Eye (tissue), 1 donor: Measurements from ENCODE around the gene SCN10A.

Source experiments
- DNase-seq: peaks from one replicate; pipeline ENCODE4 v3.0.0-alpha.2; 2015

The SCN10A gene

DNA sequence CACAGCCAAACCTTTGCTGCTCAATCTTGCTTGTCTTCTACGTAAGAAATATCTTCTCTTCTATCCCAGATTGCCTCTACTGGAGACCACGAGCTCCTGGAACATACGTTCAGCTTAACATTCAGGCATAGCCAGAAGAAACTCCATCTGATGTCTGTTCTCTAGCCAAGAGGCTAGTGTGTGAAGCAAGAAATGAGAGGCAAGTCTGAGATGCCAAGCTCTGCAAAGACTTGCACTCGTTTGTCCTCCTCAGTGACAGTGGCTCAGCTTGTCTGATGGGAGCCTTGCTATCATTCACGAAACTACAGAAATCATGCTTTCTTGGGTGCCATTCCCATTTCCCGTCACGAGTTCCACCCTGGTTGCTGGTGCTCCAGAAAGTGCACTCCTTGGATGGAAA, at the start of gene SCN10A:
Gene SCN10A, minus strand, starts transcription at position 192 of the 400 bp plus-strand sequence. CDS start 22,207 bp downstream, outside the sequence.
- no peak for DNase-seq

DNA sequence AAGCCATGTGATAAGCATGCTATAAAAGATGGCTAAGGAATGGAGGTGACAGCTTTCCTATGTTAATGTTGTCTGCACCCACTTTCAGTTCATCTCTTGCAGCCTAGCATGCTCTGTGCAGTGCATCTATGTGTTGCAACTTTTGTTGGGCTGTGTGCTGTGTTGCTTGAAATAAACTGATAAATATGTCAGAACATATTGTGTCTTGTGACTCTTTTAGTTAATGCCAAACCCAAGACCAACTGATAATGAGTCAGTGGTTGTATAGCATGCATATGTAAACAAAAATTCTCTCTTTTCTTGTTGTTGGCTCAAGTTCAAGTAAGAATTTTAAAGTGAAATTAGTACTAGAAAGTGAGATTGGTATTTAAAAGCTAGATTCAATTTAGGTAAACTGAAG, 37.0 kb upstream of the SCN10A start:
- DNase-seq = no peak

DNA sequence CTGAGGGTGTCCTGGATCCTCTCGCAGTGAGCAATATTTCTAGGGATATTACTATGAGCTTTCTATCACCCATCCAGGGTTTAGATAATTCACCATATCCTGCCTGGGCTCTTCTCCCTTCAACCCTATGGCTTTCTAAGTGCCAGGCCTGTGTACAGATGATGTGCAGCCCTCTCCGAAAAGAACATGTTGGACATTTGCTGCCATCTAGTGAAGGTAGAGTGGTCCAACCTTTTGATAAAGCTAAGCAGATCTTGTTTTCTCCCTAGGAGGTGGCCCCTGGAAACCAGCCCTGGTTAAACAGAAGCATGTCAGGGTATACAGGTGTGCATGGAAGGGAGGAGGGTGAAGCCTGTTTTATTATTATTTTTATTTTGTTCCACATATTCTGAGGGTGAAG, 27.9 kb upstream of the SCN10A start:
- peak; percentile 72 for DNase-seq

DNA sequence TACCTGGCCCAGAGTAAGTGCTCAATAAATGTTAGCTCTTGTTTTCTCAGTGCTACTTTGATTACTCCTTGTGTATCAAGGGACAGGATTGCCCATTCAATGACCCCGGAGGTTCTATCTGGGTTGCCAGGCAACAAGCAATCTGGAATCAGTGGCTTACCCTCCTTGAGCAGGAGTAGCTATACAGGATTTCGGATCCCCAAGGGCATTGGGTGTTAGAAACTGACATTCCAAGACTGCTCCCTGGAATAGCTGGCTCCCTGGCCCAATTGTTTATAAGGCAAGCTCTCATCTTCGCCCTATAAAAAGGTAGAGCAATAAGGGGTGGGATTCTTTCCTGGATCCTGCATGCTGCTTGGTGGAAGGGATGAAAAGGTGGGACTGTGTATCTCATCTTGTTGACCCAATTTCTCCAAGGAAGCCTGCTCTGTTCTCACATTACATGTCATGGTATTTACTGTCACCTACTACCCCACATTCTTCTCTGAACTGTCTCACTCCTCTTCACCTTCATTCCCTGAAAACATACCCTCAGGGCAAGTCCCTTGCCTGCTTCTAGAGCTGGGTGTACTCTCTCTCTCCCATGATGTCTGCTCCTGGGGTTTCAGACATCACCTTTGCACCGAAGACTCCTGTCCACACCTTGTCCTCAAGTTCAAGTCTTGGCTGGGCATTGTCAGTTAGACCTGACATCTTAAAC, 26.4 kb upstream of the SCN10A start:
- no peak for DNase-seq

DNA sequence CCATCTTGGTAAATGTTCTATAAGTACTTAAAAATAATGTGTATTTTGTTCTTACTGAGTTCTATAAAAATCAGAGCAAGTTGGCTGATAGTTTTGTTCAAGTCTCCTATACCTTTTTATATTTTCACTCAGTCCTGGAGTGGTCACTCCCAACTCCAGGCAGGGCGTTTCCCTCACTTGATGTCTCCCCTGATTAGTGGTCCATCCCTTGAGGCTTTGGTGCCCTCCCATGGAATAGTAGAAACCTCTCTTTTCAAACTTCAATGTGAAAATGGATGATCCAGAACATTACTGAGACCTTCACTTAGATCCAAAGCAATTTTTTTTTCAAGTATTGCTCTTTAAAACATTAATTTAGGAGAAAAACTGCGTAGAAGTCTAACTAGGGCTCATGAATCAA, 25.0 kb upstream of the SCN10A start:
- no peak for DNase-seq

DNA sequence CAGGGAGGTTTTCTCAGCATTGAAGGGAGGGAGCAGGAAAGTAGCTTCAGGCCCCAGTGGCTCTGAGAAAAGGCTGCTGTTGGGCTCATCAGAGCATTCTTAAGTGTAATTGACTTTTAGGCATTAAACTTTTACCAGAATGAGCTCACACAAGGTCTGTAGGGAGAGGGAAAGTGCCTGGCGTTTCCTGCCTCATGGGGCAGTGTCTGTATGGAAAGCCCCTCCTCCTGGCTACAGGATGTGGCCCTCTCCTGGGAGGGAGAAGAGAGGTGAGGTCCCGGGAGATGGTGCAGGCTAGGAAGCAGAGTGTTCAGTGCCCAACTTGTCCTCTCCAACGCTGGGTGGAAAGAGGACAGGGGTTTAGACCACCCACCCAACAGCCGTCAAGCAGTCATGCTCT, 21.3 kb upstream of the SCN10A start:
- peak; percentile 73 for DNase-seq

DNA sequence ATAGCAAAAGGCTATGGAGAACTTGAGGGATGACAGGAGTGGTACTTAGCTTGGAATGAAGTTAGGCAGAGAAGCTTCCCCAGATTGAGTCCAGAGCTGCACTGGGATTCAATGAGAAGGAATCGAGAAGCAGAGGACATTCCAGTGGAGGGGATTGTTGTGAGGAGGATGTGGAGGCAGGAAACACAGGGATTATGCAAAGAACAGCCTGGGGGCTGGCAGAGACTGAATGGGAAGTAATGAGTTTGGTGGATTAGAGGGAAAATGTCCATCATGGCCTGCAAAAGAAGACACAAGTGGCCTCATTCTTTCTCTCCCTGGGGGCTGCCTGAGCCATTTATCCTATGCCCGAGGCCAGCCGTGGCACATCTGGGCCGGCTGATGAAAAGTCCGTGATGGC, 20.5 kb upstream of the SCN10A start:
- peak; percentile 53 for DNase-seq

DNA sequence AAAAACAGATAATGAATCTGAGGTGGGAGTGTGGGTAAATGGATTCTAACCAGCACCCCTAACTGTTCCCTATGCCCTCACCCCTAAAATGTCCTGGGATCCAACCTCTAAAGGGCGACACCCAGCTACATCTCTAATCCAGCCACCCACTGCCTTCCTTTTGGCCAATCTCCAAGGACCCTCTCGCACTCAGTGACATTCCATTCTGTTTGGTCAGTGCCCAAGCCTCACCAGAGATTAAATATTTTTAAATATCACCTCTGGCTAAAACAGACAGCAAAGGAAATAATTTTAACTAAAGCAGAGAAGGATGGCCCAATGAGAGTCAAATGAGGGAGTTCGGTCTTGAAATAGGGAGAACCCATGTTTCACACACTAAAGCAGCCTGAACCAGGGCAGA, 19.9 kb upstream of the SCN10A start:
- DNase-seq = no peak

DNA sequence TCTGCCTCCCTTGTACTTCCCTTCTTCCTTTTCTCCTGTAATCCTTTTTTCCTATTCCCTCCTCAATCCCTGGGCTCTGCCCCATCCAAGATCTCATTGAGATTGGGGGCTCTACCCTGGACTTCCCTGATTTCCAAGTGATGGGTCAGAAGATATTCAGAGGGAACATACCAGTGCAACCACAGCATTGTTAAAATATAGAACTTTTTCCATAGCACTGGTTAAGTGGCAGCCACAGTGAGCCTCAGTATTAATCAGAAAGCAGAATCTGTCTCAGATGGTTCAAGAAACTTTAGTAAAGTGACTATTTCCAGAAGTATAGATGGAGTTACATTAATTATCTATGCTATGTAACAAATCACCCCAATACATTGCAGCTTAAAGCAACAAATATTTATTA, 18.7 kb upstream of the SCN10A start:
- no peak for DNase-seq

DNA sequence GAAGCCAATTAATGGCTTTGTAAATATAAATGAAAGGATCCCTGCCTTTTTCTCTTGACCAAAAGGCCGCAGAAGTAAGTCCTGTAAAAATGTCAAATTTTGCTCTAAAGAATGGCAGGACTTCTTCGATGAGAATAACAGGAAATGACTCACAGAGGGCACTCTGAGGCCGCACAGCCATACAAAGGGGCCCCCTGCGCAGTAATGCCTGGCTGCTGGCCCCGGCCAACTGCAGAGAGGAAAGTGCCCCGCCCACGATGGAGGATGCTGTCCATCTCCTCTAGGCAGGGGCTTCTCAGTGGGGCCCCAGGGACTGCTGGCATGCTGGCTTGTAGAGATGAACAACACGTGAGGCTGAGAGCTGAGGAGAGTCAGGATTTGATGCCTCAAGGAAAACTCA, 18.1 kb upstream of the SCN10A start:
- DNase-seq = peak; percentile 64

DNA sequence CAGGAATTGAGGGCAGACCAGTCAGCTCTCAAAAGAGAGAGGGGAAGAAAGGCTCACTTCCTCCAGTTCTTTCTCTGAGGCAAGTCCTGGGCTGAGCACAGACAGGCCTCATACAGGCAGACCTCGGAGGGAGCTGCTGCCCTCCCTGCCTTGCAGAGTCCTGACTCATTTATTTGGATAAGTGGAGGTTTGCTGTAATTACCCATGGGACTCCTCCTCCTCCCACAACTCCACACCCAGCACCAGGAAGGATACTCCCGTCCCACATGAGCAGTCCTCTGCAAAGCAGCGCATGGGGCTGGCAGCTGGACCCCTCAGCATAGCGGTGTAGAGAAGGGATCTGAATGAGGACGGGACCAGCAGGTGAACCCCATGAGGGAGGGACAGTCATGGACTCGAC, 13.4 kb upstream of the SCN10A start:
- no peak for DNase-seq

DNA sequence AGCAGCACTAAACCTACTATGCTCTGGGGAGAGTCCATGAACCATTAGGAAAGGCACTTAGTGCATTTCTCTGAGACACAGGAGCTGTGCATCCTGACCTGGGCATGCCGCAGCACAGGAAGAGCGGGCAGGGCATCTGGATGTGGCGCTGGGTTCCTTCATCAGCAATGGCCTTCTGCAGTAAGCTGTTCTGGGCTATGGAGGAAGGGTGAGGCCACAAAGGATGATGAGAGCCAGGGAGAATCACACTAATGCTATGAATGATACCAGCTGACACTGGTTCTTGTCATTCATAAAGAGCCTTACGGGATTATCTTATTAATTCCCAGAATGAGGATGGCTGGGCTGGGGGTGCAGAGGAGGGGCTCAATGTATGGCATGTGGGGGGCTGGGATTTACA, 12.7 kb upstream of the SCN10A start:
- peak; percentile 31 for DNase-seq

DNA sequence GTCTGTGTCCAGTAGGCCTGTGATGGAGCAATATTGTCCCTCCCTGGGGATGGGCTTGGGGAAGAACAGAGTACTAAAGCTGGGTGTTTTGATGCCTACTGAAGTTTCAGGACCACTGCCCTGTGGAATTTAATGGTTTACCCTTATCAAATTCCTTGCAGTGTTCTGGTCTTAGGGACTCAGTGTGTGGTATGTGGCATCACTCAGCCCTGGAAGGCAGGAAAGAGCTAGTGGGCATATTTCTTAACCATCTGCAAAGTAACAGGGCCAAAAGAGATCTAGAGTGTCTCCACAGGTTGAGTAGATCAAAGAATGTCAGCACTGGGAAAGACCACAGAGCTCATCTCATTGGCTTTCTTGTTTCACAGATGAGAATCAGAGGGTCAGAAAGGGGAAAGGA, 11.8 kb upstream of the SCN10A start:
- DNase-seq = no peak

DNA sequence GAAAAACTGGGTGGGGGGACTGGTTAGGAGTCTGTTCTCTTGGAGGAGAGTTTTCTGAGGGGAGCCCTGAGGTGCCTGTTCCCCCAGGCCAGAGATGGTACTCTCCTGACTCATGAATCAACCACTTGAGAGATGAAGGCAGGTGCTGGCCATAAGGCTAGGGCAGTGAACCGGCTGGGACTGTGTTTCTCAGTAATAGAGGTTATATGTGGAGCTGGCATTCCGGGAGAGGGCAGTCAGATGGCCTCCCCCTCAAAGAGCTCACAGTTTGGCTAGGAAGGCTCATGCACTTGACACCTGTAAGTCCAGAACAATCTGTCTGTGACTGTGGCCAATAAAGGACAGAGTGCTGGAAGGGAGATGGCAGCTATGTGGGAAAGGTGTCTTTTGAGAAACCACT, 10.0 kb upstream of the SCN10A start:
- peak; percentile 32 for DNase-seq

DNA sequence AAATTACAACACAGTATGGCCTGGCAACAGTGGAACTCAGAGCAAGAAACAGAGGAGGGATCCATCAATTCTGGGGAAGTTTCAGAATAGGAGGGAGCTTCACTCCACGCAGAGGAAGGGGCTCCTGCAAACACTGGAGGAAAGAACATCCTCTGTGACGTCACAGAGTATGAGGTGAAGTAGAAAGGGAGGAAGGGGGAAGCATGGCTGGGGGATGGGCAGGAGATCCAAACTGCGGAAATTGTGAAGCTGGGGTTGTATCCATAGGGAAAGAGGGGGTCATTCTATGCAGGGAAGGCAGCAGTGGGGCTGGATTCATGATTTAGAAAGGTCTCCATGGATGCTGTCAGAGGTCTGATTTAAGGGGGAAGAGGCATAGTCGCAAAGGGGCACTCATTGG, 8.3 kb upstream of the SCN10A start:
- no peak for DNase-seq

DNA sequence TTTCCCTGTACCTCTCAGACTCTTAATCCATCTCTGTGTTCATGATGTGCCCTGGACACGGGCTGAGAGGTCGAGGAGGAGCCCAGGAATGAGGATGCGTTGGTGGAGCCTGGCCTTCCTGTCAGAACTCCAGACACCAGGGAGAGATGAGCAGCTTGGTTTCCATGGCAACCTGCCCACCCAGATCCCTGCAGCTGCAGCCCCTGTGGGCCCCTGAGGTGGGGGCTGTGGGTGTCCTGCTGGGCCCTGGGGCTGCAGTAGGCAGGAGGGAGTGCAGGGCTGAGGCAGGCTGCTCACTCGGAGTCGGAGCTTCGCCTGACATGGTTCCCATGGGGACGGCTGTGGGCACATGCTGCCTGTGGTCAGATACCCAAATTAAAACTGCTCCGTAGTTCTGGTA, 7.7 kb upstream of the SCN10A start:
- peak; percentile 68 for DNase-seq

DNA sequence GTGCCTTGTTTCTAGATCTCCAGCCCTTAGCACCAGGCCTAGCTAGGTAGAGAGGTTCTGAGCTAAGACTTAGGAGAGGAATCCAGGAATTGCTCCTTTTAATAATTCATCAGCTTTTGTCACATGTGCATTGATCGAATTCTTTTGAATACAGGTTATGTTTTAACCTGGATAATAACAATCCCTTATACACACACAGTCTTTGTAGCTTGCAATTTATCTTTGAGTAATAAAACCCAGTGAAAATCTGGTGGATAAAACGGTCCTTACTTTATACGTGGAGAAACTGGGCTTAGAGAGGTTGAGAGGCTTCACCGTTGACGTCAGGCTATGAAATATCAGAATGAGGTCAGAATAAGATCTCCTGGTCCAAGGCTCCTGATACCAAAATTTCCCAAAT, 7.2 kb upstream of the SCN10A start:
- DNase-seq = no peak

DNA sequence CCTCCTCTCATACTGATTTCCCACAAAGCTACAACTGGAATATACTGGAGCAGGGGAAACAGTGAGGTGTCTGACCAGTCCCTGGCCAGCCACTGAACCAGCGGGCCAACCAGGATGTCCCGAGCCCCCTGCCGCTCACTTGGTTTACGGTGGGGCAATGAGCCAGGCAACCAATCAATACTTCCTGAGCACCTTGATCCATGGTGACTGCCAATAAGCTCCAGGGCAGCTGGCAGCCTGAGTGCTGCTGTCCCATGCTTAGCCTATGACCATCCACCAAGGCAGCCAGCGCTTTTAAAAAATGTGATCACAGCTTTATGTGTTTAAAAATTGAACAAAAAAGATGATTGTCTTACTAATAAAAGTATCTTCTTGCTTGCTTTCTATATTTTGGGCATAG, 4.2 kb downstream of the SCN10A start:
- DNase-seq = no peak

DNA sequence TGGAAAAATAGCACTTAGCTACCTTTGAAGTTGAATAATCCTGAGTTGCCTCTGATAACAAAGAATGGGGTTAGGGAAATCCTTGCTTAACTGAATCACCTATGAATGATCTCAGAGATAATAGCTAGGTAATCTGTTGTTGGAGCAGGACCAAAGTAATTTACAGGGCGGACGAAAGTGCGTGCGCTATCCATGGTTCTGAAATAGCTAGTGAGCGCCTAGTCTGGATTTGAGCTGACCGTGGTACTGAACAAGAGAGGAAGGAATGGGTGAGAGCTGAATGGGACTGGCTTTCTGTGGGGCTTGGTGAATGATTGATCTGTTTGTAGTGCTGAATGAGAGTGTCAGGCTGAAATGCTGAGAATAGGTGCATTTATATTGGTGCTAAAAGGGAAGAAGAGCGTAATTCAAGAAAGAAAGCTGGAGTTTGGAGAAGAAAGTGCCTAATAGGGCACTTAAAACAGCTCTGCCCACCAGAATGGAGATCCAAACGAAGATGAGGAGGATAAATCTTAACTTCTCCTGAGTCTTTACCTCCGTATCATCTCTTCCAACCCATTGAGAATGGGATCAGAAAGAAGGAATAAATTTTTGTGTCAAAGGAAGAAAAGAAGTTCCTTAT, 10.1 kb downstream of the SCN10A start:
- DNase-seq = peak; percentile 94

DNA sequence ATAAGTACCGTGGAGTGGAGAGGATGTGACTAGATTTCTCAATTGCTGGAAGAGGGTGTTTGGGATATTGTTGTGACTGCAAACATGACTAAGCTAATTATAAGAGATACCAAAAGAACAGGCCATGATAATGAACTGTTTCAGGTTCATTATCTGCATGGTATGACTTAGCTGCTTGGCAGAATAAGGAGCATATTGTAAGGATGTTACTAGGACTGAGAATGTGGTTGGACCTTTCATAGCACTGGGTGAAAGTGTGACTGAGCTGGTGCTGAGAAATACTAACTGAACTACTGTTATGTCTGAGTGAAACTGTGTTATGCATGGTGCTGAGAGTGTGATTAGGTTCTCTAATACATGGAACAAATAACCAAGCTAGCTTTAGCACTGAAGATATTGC, 11.0 kb downstream of the SCN10A start:
- no peak for DNase-seq

DNA sequence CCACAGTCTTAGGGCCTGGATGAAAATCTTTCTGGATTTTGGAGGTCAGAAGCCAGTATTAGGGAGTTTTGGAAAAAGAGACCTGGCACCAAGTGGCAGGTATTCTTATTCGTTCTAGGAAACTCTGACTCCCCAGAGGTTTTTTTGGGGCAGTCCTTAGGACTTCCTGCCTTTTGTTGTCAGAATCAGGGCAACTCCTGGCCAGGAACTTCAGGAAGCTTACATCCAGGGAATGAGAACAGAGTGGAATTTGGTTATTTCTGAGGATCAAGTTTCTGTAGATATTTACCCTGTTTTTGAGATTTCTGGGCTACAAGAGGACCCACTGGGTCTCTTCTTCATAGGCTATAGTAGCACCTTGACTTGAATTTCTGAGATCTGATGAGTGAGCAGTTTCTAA, 15.5 kb downstream of the SCN10A start:
- no peak for DNase-seq

DNA sequence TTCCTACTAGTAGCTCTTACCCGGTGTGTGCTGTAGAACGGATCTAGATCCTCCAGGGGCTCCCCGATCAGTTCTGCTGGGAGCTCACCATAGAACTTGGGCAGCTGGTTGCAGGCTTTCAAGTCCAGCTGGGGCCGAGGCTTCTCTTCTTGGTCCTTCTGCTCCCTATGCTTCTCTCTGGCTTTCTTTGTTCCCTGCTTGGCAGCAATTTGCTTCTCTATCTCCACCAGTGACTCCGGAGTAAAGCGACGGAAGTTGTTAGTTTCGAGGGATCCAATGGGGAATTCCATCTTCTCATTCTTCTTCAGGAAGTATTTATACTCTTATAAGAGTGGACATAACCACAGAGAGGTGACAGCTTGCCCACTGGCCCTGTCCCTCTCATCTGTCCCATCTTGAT, 22.3 kb downstream of the SCN10A start:
- no peak for DNase-seq

DNA sequence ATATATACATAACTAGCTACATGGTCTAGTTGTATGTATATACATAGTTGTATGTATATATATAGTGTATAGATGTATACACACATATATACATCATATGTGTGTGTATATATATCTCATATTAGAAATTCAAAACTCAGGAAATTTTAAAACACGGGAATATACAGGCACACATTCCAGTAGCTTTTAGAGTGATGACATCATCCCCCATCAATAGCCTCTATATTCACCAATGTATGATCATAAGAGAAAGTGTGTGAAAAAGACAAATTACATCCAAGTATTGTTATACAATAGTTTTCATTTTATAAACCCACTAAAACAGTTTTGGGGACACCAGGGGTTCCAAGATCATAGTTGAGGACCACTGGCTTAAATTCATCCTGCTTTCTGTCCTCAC, 23.0 kb downstream of the SCN10A start:
- DNase-seq = no peak

DNA sequence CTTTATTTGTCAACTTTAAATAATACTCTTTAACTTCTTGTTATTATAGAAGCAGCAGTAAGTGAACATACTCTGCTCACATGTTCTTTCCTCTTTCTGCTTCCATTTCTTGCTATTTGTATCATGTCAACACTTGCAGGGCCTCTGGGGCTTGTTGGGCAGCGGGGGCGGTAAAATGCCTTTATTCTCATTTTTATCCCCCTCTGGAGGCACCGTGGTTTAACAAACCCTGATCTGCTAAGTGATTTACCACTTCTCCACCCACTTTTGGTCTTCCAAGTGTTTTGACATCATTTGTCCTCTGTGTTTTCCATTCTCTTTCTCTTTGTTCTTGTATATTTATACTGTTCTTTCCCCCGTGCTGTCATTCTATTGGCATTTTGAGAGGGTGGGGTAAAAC, 33.9 kb downstream of the SCN10A start:
- DNase-seq = peak; percentile 1

DNA sequence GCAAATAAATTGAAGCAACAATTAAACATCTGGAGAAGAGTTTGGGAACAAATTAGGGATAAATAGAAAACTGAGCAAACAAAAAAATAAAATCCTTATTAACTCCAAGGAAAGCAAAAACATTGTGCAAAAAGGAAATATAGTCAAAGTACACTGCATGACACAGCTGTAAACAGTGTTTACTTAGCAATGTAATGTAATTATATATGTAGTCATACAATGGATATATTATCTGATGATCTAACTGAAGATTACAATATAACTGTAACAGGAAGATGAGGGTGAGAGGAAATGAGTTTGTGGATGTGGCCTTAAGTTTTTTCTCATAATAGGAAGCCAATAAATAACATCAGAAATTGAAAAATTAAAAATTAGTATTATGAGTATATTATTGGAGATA, 42.5 kb downstream of the SCN10A start:
- no peak for DNase-seq
